Hematopoietic multipotent progenitor cell treated with erythropoietin and hydrocortisone succinate and interleukin-3 and kit ligand, for 6 days (in vitro differentiated cells): ENCODE results near the gene SPON2.

Experiments used
- DNase-seq: peaks from one replicate; pipeline ENCODE4 v3.0.0-alpha.2; 2015

Gene SPON2

GRCh38 chr4:1170156-1170975 is 2.0 kb downstream of the SPON2 start:
- no peak for DNase-seq

GRCh38 chr4:1169691-1170096 is 2.7 kb downstream of the SPON2 start:
- DNase-seq = no peak

GRCh38 chr4:1169171-1169671 is 3.2 kb downstream of the SPON2 start:
- no peak for DNase-seq

- DNase-seq = no peak
Observed at GRCh38 chr4:1168191-1169101, 3.9 kb downstream of the SPON2 start.

- DNase-seq = peak; percentile 96
Observed at GRCh38 chr4:1167244-1167949, 5.0 kb downstream of the SPON2 start.

GRCh38 chr4:1166509-1167243 is 5.7 kb downstream of the SPON2 start:
- no peak for DNase-seq

- no peak for DNase-seq
Observed at GRCh38 chr4:1164956-1165545, 7.3 kb downstream of the SPON2 start.

- no peak for DNase-seq
Observed at GRCh38 chr4:1164444-1164843, 7.9 kb downstream of the SPON2 start.

- no peak for DNase-seq
Observed at GRCh38 chr4:1164040-1164439, 8.3 kb downstream of the SPON2 start.

- DNase-seq = no peak
Observed at GRCh38 chr4:1160351-1160750, 12.0 kb downstream of the SPON2 start.

- no peak for DNase-seq
Observed at GRCh38 chr4:1156069-1156468, 16.3 kb downstream of the SPON2 start.

- DNase-seq = no peak
Observed at GRCh38 chr4:1155314-1155713, 17.1 kb downstream of the SPON2 start.

- no peak for DNase-seq
Observed at GRCh38 chr4:1154523-1155182, 17.7 kb downstream of the SPON2 start.

- no peak for DNase-seq
Observed at GRCh38 chr4:1154126-1154522, 18.3 kb downstream of the SPON2 start.

GRCh38 chr4:1153567-1154090 is 18.8 kb downstream of the SPON2 start:
- DNase-seq = no peak

GRCh38 chr4:1152290-1152689 is 20.1 kb downstream of the SPON2 start:
- DNase-seq = no peak

- no peak for DNase-seq
Observed at GRCh38 chr4:1151541-1151940, 20.8 kb downstream of the SPON2 start.

GRCh38 chr4:1150875-1151274 is 21.5 kb downstream of the SPON2 start:
- no peak for DNase-seq

- DNase-seq = no peak
Observed at GRCh38 chr4:1139860-1140259, 32.5 kb downstream of the SPON2 start.

GRCh38 chr4:1137850-1138249 is 34.5 kb downstream of the SPON2 start:
- peak; percentile 41 for DNase-seq
